ENCODE results near the gene ASAP2.

ASAP2 gene

DNA sequence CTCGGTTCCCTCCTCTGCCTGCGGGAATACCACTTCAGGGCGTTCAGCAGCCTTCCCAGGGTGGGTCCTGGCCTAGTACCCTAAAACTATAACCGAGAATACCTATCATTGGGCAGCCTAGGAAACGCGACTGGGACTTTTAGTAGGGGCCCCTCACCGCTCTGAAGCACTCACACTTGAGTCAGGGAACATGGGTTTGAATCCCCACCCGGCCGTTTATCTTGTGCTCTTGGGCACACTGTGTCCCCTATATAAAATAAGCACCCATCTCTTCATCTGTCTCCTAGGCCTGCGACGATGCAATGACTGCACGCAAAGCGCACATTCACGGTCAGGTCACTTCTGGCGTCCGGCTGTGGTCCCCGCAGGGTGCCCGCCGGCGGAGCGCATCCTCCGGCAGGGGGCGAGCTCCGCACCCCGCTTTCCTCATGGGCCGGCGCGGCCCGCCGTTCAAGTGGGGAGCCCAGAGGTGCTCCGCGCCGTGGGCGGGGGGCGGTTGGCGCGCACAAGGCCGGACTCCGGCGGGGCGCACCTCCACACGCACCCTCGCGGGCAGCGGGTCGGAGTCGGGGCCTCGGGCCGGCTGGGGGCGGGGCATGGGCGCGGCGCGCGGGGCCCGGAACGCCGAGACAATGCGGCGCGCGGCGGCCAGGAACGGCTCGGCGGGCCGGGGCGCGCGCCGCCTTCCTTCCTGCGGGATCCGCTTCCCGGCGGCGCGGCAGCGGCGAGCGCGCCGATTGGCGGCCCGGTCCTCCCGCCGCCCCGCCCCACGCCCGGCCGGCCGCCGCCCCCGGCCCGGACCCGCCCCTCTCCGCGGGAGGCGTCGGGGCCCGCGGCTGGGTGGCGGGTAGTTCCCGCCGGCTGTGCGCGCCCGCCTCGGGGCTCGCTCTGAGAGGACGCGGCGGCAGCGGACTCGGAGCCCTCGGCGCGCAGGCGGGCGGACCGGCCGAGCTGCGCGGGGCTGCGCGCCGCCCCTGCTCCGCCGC lies at the start of gene ASAP2:
TSS of gene ASAP2 (plus strand) at position 850 of the 986 bp plus-strand sequence. CDS start 293 bp downstream, outside the sequence.
- H3K4me3 ChIP-seq (ENCODE audit: low read depth, low read length), result peak within 1 kb of the TSS; percentile 39
- peak; percentile 59 for DNase-seq (ENCODE audit: low read depth)
- TF ChIP-seq, protein P1, sequence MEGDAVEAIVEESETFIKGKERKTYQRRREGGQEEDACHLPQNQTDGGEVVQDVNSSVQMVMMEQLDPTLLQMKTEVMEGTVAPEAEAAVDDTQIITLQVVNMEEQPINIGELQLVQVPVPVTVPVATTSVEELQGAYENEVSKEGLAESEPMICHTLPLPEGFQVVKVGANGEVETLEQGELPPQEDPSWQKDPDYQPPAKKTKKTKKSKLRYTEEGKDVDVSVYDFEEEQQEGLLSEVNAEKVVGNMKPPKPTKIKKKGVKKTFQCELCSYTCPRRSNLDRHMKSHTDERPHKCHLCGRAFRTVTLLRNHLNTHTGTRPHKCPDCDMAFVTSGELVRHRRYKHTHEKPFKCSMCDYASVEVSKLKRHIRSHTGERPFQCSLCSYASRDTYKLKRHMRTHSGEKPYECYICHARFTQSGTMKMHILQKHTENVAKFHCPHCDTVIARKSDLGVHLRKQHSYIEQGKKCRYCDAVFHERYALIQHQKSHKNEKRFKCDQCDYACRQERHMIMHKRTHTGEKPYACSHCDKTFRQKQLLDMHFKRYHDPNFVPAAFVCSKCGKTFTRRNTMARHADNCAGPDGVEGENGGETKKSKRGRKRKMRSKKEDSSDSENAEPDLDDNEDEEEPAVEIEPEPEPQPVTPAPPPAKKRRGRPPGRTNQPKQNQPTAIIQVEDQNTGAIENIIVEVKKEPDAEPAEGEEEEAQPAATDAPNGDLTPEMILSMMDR (IDR thresholded peaks at IDR 0.05; ENCODE audit: insufficient read depth, low read depth, low read length, missing control alignments), result peak; percentile 68

DNA sequence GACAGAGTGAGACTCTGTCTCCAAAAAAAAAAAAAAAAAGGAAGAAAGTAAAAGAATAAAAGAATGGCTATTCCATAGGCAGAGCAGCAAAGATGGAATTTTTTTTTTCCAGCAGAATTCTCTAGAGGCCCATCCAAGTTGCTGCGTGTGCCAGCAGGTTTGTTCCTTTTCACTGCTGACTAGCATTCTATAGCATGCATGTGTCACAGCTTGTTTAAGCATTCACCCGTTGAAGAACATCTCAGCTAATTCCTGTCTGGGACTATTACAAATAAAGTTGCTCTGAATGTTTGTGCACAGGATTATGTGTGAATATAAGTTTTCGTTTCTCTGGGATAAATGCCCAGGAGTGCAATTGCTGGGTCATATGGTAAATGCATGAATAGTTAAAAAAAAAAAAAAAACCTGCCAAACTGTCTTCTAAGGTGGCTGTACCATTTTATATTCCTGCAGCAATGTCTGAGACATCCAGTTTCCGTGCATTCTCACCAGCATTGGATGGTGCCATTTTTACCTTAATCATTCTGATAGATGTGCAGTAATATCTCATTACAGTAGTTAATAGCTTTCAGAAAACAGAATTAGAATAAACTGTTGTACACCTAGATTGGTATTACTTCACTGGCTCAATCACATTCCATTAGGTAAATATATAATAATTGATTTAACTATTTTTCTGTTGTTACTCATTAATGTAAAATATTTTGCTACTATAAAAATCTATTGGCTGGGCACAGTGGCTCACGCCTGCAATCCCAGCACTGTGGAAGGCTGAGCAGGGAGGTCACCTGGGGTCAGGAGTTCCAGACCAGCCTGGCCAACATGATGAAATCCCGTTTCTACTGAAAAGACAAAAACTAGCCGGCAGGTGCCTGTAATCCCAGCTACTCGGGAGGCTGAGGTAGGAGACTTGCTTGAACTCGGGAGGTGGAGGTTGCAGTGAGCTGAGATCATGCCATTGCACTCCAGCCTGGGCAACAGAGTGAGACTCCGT lies 47.5 kb upstream of the ASAP2 start:
- TF ChIP-seq, protein P1 (IDR thresholded peaks at IDR 0.05; ENCODE audit: insufficient read depth, low read depth, low read length, missing control alignments), result no peak
- no peak for DNase-seq (ENCODE audit: low read depth)
- no peak overlapping the region for H3K4me3 ChIP-seq (ENCODE audit: low read depth, low read length)

DNA sequence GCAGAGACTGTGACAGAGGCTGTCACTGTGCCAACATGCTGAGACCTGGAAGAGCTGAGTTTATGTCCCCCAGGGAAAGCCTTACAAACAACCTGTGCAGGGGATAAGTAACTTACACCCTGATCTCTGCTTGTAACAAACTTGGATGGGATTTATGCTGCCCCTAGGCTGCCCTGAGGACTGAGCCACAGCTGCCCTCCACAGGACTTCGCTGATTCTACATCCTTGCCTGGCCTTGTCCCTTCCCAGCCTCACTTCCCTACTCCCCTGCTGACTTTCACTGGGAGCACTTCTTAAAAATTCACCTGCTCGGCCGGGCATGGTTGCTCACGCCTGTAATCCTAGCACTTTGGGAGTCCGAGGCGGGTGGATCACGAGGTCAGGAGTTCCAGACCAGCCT lies 45.9 kb upstream of the ASAP2 start:
- DNase-seq (ENCODE audit: low read depth), result no peak
- TF ChIP-seq, protein P1 (IDR thresholded peaks at IDR 0.05; ENCODE audit: insufficient read depth, low read depth, low read length, missing control alignments), result no peak
- H3K4me3 ChIP-seq (ENCODE audit: low read depth, low read length), result no peak overlapping the region

DNA sequence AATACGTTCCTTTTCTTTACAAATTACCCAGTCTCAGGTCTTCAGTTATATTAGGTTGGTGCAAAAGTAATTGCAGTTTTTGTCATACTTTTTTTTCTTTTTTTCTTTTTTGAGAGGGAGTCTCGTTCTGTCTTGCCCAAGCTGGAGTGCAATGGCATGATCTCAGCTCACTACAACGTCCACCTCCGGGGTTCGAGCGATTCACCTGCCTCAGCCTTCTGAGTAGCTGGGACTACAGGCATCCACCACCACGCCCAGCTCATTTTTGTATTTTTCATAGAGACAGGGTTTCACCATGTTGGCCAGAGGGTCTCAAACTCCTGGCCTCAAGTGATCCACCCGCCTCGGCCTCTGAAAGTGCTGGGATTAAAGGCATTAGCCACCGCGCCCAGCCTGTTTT lies 43.8 kb upstream of the ASAP2 start:
- TF ChIP-seq, protein P1 (IDR thresholded peaks at IDR 0.05; ENCODE audit: insufficient read depth, low read depth, low read length, missing control alignments), result no peak
- no peak overlapping the region for H3K4me3 ChIP-seq (ENCODE audit: low read depth, low read length)
- DNase-seq (ENCODE audit: low read depth), result no peak

DNA sequence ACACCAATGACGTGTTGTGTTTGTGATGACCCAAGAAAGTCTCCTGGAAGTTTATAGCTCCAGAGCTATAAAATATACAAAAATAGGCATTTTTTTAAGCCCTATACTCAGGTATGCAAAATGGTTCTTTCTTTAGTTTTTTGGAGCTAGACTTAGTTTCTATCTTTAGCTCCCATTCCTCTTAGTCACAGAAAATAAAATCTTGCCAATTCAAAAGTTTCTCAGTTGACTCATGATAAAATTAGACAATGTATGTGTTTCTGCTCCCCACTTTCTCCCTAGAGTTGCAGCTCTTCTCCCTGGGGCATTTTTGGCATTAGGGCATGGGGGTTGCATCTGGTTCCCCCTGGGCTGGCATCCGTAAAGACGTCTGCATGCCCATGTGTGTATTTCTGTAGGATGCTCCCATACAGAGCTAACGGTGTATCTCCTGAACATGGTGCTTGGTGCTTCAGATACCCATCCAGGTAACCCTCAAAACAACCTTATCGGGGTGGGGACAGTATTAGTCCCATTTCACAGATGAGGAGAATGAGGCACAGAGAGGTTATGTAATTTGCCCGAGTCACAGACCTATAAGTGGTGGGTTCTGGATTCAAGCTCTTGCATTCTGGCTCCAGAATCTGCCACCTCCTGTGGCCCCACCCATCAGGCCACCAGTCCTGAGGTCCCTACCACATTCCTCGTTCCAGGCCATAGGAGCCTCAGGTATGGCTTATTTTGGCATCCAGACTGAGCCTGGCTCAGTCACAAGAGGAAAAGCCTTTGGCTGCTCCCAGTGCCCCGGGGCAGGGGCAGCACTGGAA lies 43.1 kb upstream of the ASAP2 start:
- DNase-seq (ENCODE audit: low read depth), result no peak

More for the DNA sequence above, 43.1 kb upstream of the ASAP2 start:
- H3K4me3 ChIP-seq (ENCODE audit: low read depth, low read length), result no peak overlapping the region
- TF ChIP-seq, protein P1 (IDR thresholded peaks at IDR 0.05; ENCODE audit: insufficient read depth, low read depth, low read length, missing control alignments), result no peak
